NCI-H748 treated with DMSO at 0.1 percent for 48 hours (cell line): ENCODE measurements around the gene GALNT17.
"Not testable (repeated sequence)": the region's sequence is repeated elsewhere in the genome, so short reads cannot be mapped to it uniquely, and the experiment has no call there.

ENCODE experiments used
- DNase-seq: peaks from one replicate; lab custom pipeline; 2025; lab: John Stamatoyannopoulos, UW

The GALNT17 gene

GRCh38 chr7:71560354-71560995 lies 428.5 kb downstream of the GALNT17 start:
- no peak for DNase-seq

GRCh38 chr7:71563276-71563675 lies 431.3 kb downstream of the GALNT17 start:
- no peak for DNase-seq

GRCh38 chr7:71566376-71566775 lies 434.4 kb downstream of the GALNT17 start:
- no peak for DNase-seq

GRCh38 chr7:71566991-71567390 lies 435.0 kb downstream of the GALNT17 start:
- no peak for DNase-seq

- DNase-seq: no peak
Measured at GRCh38 chr7:71574153-71574860, 442.4 kb downstream of the GALNT17 start.

- DNase-seq: no peak
Measured at GRCh38 chr7:71580027-71580426, 448.1 kb downstream of the GALNT17 start.

- DNase-seq: no peak
Measured at GRCh38 chr7:71584256-71584655, 452.3 kb downstream of the GALNT17 start.

GRCh38 chr7:71591876-71592275 lies 459.9 kb downstream of the GALNT17 start:
- no peak for DNase-seq

GRCh38 chr7:71592388-71592787 lies 460.4 kb downstream of the GALNT17 start:
- not testable (repeated sequence) for DNase-seq

- DNase-seq: no peak
Measured at GRCh38 chr7:71594736-71595135, 462.8 kb downstream of the GALNT17 start.

- no peak for DNase-seq
Measured at GRCh38 chr7:71595176-71595575, 463.2 kb downstream of the GALNT17 start.

- no peak for DNase-seq
Measured at GRCh38 chr7:71598553-71598952, 466.6 kb downstream of the GALNT17 start.

- no peak for DNase-seq
Measured at GRCh38 chr7:71601851-71602250, 469.9 kb downstream of the GALNT17 start.

GRCh38 chr7:71604818-71605414 lies 473.0 kb downstream of the GALNT17 start:
- DNase-seq: no peak

- DNase-seq: no peak
Measured at GRCh38 chr7:71611986-71612385, 480.0 kb downstream of the GALNT17 start.

GRCh38 chr7:71612911-71613310 lies 481.0 kb downstream of the GALNT17 start:
- DNase-seq: no peak

- no peak for DNase-seq
Measured at GRCh38 chr7:71613313-71613712, 481.4 kb downstream of the GALNT17 start.

- no peak for DNase-seq
Measured at GRCh38 chr7:71615017-71615416, 483.1 kb downstream of the GALNT17 start.

GRCh38 chr7:71616217-71616616 lies 484.3 kb downstream of the GALNT17 start:
- no peak for DNase-seq

- DNase-seq: no peak
Measured at GRCh38 chr7:71618278-71618677, 486.3 kb downstream of the GALNT17 start.

- no peak for DNase-seq
Measured at GRCh38 chr7:71625545-71625944, 493.6 kb downstream of the GALNT17 start.

- DNase-seq: no peak
Measured at GRCh38 chr7:71626206-71626605, 494.3 kb downstream of the GALNT17 start.

- DNase-seq: no peak
Measured at GRCh38 chr7:71627651-71628050, 495.7 kb downstream of the GALNT17 start.
